Mammary epithelial cell (primary cell): Measurements from ENCODE around the gene PPFIBP1.

Source experiments
- CTCF ChIP-seq, 2 donors: IDR thresholded peaks in 1 of 2; conservative IDR thresholded peaks in 1 of 2; 2 replicates each; pipeline ENCODE4 v1.5.1; 2011 to 2012; ENCODE audit warnings: inconsistent platforms in 2 of 2, low read length in 2 of 2, mild to moderate bottlenecking in 2 of 2, control low read depth in 1 of 2, low read depth in 1 of 2; ENCODE audit not compliant: insufficient read depth in 1 of 2; ENCODE audit errors: extremely low read depth in 1 of 2
- EZH2 ChIP-seq: IDR thresholded peaks from 2 replicates; pipeline ENCODE4 v1.6.1; 2012; ENCODE audit warnings: low read length, inconsistent platforms, borderline replicate concordance

GRCh38 chr12:27493260-27493940 is 30.6 kb upstream of the PPFIBP1 start:
- TF ChIP-seq CTCF (conservative IDR thresholded peaks at IDR 0.05 in 1 of 2, IDR thresholded peaks at IDR 0.05 in 1 of 2; ENCODE audit: extremely low read depth in 1 of 2, insufficient read depth in 1 of 2, low read depth in 1 of 2, low read length in 2 of 2) (no peak), EZH2 (no peak)
